ENCODE results near the gene KLHL35. TPM values are rescaled to one million over a fixed set of nuclear protein-coding genes. Genes with fewer than 3 reads are reported as not detected.

KLHL35 gene
- total and polyA plus RNA-seq, 12 donors = 0.25 to 3.5 (median 0.93) TPM

DNA sequence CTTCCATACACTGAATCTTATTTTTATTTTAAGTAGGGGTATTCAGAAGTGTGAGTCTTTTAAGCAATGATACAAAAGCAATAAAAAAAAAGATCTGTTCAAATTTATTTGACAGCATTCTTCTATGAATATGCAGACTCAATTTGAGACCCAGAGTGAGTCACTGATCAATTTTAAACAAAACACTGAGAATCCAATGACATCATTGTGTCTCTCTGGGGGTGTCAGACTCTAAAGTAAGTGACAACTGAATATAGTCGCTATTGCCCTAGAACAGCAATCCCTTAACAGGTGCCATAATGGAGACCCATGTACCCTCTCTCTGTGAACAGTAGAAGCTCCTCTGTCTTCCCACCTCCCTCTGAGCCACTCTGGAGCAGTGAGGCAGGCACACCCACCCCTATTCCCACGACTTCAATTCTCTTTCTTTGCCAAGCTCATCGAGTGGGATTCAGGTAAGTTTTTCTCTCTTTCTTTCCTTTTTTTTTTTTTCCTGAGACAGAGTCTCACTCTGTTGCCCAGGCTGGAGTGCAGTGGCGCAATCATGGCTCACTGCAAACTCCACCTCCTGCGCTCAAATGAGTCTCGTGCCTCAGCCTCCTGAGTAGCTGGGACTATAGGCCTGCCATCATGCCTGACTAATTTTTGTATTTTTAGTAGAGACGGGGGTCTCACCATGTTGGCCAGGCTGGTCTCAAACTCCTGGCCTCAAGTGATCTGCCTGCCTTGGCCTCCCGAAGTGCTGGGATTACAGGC, 38.7 kb downstream of the KLHL35 start:
- intact Hi-C loops (cut with DNase I) = loop anchor here in 1 of 2 donors (2.0 kb wide), 1 partner anchor 135 kb away; no protein-coding TSS in a partner anchor
- Histone ChIP-seq H3K36me3 (replicated peaks in 1 of 2) (no peaks in the 10 kb centered on the region), H3K9me3 (replicated peaks in 1 of 3) (no peaks in the 10 kb centered on the region), H3K27ac (no peak overlapping the region), H3K4me1 (replicated peaks in 1 of 2) (no peaks in the 10 kb centered on the region), H3K4me3 (no peak overlapping the region), H3K27me3 (peaks cover 6% of the 10 kb centered on the region)
- WGBS, 4 donors = 68 to 76% (median 75%) methylated on average over 8 of the region's 8 CpGs
- DNase-seq = no peak
- TF ChIP-seq, protein P1, sequence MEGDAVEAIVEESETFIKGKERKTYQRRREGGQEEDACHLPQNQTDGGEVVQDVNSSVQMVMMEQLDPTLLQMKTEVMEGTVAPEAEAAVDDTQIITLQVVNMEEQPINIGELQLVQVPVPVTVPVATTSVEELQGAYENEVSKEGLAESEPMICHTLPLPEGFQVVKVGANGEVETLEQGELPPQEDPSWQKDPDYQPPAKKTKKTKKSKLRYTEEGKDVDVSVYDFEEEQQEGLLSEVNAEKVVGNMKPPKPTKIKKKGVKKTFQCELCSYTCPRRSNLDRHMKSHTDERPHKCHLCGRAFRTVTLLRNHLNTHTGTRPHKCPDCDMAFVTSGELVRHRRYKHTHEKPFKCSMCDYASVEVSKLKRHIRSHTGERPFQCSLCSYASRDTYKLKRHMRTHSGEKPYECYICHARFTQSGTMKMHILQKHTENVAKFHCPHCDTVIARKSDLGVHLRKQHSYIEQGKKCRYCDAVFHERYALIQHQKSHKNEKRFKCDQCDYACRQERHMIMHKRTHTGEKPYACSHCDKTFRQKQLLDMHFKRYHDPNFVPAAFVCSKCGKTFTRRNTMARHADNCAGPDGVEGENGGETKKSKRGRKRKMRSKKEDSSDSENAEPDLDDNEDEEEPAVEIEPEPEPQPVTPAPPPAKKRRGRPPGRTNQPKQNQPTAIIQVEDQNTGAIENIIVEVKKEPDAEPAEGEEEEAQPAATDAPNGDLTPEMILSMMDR (IDR thresholded peaks at IDR 0.05) = no peak
- TF ChIP-seq POLR2A (IDR thresholded peaks at IDR 0.05) = no peak

DNA sequence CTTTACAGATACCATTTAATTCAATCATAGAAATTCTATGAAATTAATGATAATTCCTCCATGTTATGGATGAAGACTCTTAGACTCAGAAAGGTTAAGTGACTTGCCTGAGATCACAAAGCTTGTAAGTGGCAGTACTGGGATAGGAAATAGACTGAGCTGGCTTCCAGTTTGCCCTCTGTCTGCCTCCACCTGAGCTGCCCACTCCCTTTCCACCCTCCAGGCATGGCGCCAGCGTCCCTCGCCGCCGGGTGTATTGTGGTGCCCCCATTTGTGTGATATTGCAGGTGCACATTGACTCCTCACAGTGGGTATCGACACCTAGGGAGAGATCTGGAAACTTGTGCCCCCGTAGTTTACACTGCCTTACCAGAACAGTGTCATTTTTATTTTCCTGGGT, 43.1 kb downstream of the KLHL35 start:
- Histone ChIP-seq H3K4me3 (no peak overlapping the region), H3K27me3 (peaks cover 6% of the 10 kb centered on the region), H3K27ac (no peak overlapping the region), H3K36me3 (replicated peaks in 1 of 2) (no peaks in the 10 kb centered on the region), H3K4me1 (replicated peaks in 1 of 2) (peaks cover 0 to 3% of the 10 kb centered on the region in 2 donors), H3K9me3 (replicated peaks in 1 of 3) (no peaks in the 10 kb centered on the region)
- intact Hi-C loops (cut with DNase I) = loop anchor here (2.0 to 10.0 kb wide), 2 partner anchors 65 to 141 kb away; no protein-coding TSS in a partner anchor
- 82 to 90% (median 89%) methylated on average over 7 of the region's 7 CpGs for WGBS, 4 donors
- no peak for TF ChIP-seq POLR2A (IDR thresholded peaks at IDR 0.05)
- TF ChIP-seq, protein P1 (IDR thresholded peaks at IDR 0.05) = no peak
- no peak for DNase-seq

DNA sequence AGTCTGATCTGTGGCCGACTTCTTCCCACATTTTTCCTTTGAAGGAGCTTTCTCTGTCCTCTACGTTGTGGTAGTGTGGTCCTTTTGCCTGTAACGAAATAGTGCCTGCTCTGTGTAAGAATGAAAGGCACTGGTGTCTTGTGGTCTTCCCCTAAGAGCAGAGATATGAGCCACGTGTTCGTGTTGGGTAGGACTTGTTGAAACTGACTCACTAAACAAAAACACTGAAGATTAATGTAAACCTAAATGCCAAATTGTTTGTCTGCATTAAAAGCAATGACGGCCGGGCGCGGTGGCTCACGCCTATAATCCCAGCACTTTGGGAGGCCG, 43.8 kb downstream of the KLHL35 start:
- Histone ChIP-seq H3K27ac (no peak overlapping the region), H3K4me3 (no peak overlapping the region), H3K36me3 (replicated peaks in 1 of 2) (no peaks in the 10 kb centered on the region), H3K9me3 (replicated peaks in 1 of 3) (no peaks in the 10 kb centered on the region), H3K4me1 (replicated peaks in 1 of 2) (peaks cover 0 to 3% of the 10 kb centered on the region in 2 donors), H3K27me3 (peaks cover 6% of the 10 kb centered on the region)
- TF ChIP-seq, protein P1 (IDR thresholded peaks at IDR 0.05) = no peak
- no peak for TF ChIP-seq POLR2A (IDR thresholded peaks at IDR 0.05)
- no peak for DNase-seq
- intact Hi-C loops (cut with DNase I) = loop anchor here (2.0 to 10.0 kb wide), 2 partner anchors 64 to 142 kb away; no protein-coding TSS in a partner anchor
- WGBS, 4 donors = 65 to 73% (median 69%) methylated on average over 11 of the region's 11 CpGs

- peaks cover 0 to 3% of the 10 kb centered on the region in 2 donors for H3K4me1 ChIP-seq (replicated peaks in 1 of 2)
- peak; percentile 58 to 85 (median 67) for DNase-seq
- H3K27ac ChIP-seq = no peak overlapping the region
- H3K9me3 ChIP-seq (replicated peaks in 1 of 3) = no peaks in the 10 kb centered on the region
- TF ChIP-seq POLR2A (IDR thresholded peaks at IDR 0.05) = no peak
- TF ChIP-seq, protein P1 (IDR thresholded peaks at IDR 0.05) = peak; percentile 73 to 84 (median 82)
- peaks cover 6% of the 10 kb centered on the region for H3K27me3 ChIP-seq
- 20 to 28% (median 25%) methylated on average over 9 of the region's 9 CpGs for WGBS, 4 donors
- intact Hi-C loops (cut with DNase I) = loop anchor here (2.0 to 10.0 kb wide), 2 partner anchors 64 to 142 kb away; no protein-coding TSS in a partner anchor
- no peak overlapping the region for H3K4me3 ChIP-seq
- no peaks in the 10 kb centered on the region for H3K36me3 ChIP-seq (replicated peaks in 1 of 2)
Observed at GRCh38 chr11:75388386-75389275, 44.4 kb downstream of the KLHL35 start.
